Measurements from ENCODE around the gene ELMO1.

DNA sequence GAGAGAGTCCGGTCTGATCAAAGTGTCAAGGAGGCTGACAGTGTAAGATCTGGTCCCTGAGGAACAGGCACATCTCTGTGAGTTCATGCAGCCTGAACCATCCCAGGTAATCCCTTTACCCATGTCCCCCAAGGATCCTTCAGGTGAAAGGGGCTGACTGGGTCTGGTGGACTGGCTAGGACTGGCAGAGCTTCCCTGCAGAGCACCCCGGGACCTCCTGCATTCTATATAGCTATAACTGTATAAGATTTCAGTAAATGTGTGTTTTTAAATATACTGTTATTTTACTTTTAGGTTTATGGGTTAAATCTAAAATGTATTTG lies 246.8 kb downstream of the ELMO1 start:
- TF ChIP-seq, protein P1, sequence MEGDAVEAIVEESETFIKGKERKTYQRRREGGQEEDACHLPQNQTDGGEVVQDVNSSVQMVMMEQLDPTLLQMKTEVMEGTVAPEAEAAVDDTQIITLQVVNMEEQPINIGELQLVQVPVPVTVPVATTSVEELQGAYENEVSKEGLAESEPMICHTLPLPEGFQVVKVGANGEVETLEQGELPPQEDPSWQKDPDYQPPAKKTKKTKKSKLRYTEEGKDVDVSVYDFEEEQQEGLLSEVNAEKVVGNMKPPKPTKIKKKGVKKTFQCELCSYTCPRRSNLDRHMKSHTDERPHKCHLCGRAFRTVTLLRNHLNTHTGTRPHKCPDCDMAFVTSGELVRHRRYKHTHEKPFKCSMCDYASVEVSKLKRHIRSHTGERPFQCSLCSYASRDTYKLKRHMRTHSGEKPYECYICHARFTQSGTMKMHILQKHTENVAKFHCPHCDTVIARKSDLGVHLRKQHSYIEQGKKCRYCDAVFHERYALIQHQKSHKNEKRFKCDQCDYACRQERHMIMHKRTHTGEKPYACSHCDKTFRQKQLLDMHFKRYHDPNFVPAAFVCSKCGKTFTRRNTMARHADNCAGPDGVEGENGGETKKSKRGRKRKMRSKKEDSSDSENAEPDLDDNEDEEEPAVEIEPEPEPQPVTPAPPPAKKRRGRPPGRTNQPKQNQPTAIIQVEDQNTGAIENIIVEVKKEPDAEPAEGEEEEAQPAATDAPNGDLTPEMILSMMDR (conservative IDR thresholded peaks at IDR 0.05; ENCODE audit: low read depth in 2 of 2), result no peak
- TF ChIP-seq EZH2phosphoT487 (IDR thresholded peaks at IDR 0.05; ENCODE audit: unreplicated experiment), result no peak
- TF ChIP-seq POLR2AphosphoS5 (IDR thresholded peaks at IDR 0.05; ENCODE audit: low read depth), result no peak
- TF ChIP-seq ZNF114 (CRISPR knock-in tag; IDR thresholded peaks at IDR 0.05), result no peak
- TF ChIP-seq EZH2 (IDR thresholded peaks at IDR 0.05; ENCODE audit: low read depth, unreplicated experiment), result no peak
- no peak for TF ChIP-seq JUNB (IDR thresholded peaks at IDR 0.05; ENCODE audit: unreplicated experiment)
- no peak for TF ChIP-seq CREB1 (CRISPR knock-in tag; IDR thresholded peaks at IDR 0.05; ENCODE audit: low read depth)
- TF ChIP-seq, protein P2, sequence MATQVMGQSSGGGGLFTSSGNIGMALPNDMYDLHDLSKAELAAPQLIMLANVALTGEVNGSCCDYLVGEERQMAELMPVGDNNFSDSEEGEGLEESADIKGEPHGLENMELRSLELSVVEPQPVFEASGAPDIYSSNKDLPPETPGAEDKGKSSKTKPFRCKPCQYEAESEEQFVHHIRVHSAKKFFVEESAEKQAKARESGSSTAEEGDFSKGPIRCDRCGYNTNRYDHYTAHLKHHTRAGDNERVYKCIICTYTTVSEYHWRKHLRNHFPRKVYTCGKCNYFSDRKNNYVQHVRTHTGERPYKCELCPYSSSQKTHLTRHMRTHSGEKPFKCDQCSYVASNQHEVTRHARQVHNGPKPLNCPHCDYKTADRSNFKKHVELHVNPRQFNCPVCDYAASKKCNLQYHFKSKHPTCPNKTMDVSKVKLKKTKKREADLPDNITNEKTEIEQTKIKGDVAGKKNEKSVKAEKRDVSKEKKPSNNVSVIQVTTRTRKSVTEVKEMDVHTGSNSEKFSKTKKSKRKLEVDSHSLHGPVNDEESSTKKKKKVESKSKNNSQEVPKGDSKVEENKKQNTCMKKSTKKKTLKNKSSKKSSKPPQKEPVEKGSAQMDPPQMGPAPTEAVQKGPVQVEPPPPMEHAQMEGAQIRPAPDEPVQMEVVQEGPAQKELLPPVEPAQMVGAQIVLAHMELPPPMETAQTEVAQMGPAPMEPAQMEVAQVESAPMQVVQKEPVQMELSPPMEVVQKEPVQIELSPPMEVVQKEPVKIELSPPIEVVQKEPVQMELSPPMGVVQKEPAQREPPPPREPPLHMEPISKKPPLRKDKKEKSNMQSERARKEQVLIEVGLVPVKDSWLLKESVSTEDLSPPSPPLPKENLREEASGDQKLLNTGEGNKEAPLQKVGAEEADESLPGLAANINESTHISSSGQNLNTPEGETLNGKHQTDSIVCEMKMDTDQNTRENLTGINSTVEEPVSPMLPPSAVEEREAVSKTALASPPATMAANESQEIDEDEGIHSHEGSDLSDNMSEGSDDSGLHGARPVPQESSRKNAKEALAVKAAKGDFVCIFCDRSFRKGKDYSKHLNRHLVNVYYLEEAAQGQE (IDR thresholded peaks at IDR 0.05; ENCODE audit: unreplicated experiment), result no peak
- no peak for TF ChIP-seq NANOG (IDR thresholded peaks at IDR 0.05; ENCODE audit: borderline replicate concordance)
- TF ChIP-seq, protein P3, sequence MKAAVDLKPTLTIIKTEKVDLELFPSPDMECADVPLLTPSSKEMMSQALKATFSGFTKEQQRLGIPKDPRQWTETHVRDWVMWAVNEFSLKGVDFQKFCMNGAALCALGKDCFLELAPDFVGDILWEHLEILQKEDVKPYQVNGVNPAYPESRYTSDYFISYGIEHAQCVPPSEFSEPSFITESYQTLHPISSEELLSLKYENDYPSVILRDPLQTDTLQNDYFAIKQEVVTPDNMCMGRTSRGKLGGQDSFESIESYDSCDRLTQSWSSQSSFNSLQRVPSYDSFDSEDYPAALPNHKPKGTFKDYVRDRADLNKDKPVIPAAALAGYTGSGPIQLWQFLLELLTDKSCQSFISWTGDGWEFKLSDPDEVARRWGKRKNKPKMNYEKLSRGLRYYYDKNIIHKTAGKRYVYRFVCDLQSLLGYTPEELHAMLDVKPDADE (IDR thresholded peaks at IDR 0.05), result no peak

All from GM23338 (cell line).